Thoracic aorta (tissue), 2 donors: ENCODE results near the gene TMEM272. TPM values are rescaled to one million over a fixed set of nuclear protein-coding genes. Genes with fewer than 3 reads are reported as not detected.

Experiments
- ATAC-seq: fragments of 150-250 bp; one replicate; pipeline ENCODE4 v1.8.0; 2017; ENCODE audit warnings: low read depth; ENCODE audit not compliant: insufficient number of reproducible peaks, low FRiP score
- DNase-seq: peaks from one replicate; pipeline ENCODE4 v3.0.0-alpha.2; 2020; ENCODE audit warnings: low spot score
- H3K27ac ChIP-seq, 2 donors: fragments of 200-600 bp; sonication (generic); 1 replicate in 1 of 2; 2 replicates in 1 of 2; pipeline ENCODE4 v1.5.1; 2016; ENCODE audit warnings: mild to moderate bottlenecking in 2 of 2, moderate library complexity in 2 of 2
- H3K27me3 ChIP-seq: fragments of 200-600 bp; sonication (generic); replicated peaks from 2 replicates; pipeline ENCODE4 v1.6.0; 2016; ENCODE audit warnings: mild to moderate bottlenecking; ENCODE audit not compliant: insufficient read depth
- H3K36me3 ChIP-seq: fragments of 200-600 bp; sonication (generic); one replicate; pipeline ENCODE4 v1.5.1; 2016
- H3K4me1 ChIP-seq, 2 donors: fragments of 200-600 bp; sonication (generic); 1 replicate in 1 of 2; 2 replicates in 1 of 2; pipeline versions ENCODE4 v1.5.1 to v1.6.0; 2016; ENCODE audit warnings: low read depth in 2 of 2, mild to moderate bottlenecking in 1 of 2; ENCODE audit not compliant: control insufficient read depth in 1 of 2
- H3K4me3 ChIP-seq: fragments of 200-600 bp; sonication (generic); 2 replicates; pipeline ENCODE4 v1.5.1; 2016; ENCODE audit warnings: mild to moderate bottlenecking
- H3K9me3 ChIP-seq: fragments of 200-600 bp; sonication (generic); 2 replicates; pipeline ENCODE4 v1.5.1; 2016
- total RNA-seq, 2 donors: library from RNA; depleted of rRNA; stranded (reverse); fragments of >200 nt; gene quantifications; one replicate each; pipeline versions ENCODE4 v1.1.0 to v1.2.3, GENCODE V29; 2016
- TF ChIP-seq, protein P1 (sequence below): fragments of 200-600 bp; sonication (generic); IDR thresholded peaks from one replicate; pipeline ENCODE4 v1.5.1; 2019; ENCODE audit warnings: antibody characterized with exemption

TMEM272 gene
- total RNA-seq, 2 donors from 2014 or later, result not detected

- TF ChIP-seq, protein P1, sequence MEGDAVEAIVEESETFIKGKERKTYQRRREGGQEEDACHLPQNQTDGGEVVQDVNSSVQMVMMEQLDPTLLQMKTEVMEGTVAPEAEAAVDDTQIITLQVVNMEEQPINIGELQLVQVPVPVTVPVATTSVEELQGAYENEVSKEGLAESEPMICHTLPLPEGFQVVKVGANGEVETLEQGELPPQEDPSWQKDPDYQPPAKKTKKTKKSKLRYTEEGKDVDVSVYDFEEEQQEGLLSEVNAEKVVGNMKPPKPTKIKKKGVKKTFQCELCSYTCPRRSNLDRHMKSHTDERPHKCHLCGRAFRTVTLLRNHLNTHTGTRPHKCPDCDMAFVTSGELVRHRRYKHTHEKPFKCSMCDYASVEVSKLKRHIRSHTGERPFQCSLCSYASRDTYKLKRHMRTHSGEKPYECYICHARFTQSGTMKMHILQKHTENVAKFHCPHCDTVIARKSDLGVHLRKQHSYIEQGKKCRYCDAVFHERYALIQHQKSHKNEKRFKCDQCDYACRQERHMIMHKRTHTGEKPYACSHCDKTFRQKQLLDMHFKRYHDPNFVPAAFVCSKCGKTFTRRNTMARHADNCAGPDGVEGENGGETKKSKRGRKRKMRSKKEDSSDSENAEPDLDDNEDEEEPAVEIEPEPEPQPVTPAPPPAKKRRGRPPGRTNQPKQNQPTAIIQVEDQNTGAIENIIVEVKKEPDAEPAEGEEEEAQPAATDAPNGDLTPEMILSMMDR, result no peak
- DNase-seq, result no peak
- Histone ChIP-seq H3K36me3 (no peaks in the 10 kb centered on the region), H3K27ac (no peak overlapping the region), H3K9me3 (no peaks in the 10 kb centered on the region), H3K27me3 (no peaks in the 10 kb centered on the region), H3K4me3 (no peak overlapping the region), H3K4me1 (peaks cover 16 to 40% of the 10 kb centered on the region in 2 donors)
- no peak for ATAC-seq
These were observed 38.4 kb downstream of the TMEM272 start for GRCh38 chr13:51806566-51806965.

GRCh38 chr13:51805925-51806324 is 39.1 kb downstream of the TMEM272 start:
- peak overlapping the region in 1 of 2 donors; percentile 97 for H3K27ac ChIP-seq

DNA sequence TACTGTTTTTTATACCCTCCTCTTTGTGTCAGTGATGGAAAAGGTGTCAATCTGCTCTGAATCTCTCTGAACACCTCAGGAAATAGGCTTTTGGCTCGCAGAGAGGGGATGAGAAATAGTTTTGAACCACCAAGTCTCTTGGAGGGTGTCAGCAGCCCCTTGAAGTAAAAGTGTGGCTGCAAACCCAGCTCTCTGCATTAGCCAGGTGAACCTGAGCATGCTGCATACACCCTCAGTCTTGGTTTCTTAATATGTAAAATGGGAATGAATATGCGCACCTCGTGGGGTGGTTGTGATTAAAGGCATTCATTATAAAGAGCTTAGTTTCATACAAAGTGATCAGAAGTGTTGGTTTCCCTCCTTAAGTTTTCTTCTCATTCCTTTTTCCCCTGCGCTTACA is 39.7 kb downstream of the TMEM272 start:
- no peak for DNase-seq
- Histone ChIP-seq H3K27ac (peak overlapping the region; percentile 97), H3K4me3 (peak overlapping the region; percentile 83)

More at GRCh38 chr13:51805925-51806324, 39.1 kb downstream of the TMEM272 start:
- Histone ChIP-seq H3K27me3 (no peaks in the 10 kb centered on the region), H3K36me3 (no peaks in the 10 kb centered on the region), H3K4me1 (peaks cover 22 to 46% of the 10 kb centered on the region in 2 donors), H3K4me3 (no peak overlapping the region), H3K9me3 (no peaks in the 10 kb centered on the region)
- ATAC-seq, result no peak
- TF ChIP-seq, protein P1, result no peak
- DNase-seq, result no peak

GRCh38 chr13:51804295-51805172 is 40.4 kb downstream of the TMEM272 start:
- no peak for DNase-seq
- ATAC-seq, result peak; percentile 1

More for the DNA sequence above, 39.7 kb downstream of the TMEM272 start:
- ATAC-seq, result no peak
- no peaks in the 10 kb centered on the region for H3K36me3 ChIP-seq
- H3K27me3 ChIP-seq, result no peaks in the 10 kb centered on the region
- no peaks in the 10 kb centered on the region for H3K9me3 ChIP-seq
- peaks cover 25 to 53% of the 10 kb centered on the region in 2 donors for H3K4me1 ChIP-seq
- TF ChIP-seq, protein P1, result no peak

More at GRCh38 chr13:51804295-51805172, 40.4 kb downstream of the TMEM272 start:
- Histone ChIP-seq H3K27ac (peak overlapping the region; percentile 97), H3K4me3 (peak overlapping the region; percentile 83), H3K4me1 (peaks cover 25 to 57% of the 10 kb centered on the region in 2 donors), H3K9me3 (no peaks in the 10 kb centered on the region), H3K27me3 (no peaks in the 10 kb centered on the region), H3K36me3 (no peaks in the 10 kb centered on the region)
- TF ChIP-seq, protein P1, result no peak
